ENCODE measurements around the gene MPLKIP.

DNA sequence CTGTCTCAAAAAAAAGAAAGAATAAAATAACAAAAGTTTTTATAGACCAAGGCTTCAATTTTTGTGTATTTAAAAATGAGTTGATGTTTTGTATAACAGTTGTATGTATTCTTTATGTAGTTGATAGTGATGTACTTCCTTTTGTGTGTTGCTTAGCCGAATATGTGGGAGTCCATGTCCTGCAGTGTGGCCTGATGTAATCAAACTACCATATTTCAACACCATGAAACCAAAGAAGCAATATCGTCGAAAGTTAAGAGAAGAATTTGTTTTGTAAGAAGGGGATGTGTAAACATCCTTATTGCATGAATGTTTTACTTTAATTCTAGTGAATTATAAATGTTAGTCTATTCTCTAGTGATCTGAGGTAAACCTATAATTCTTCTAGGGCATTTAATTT lies 56.6 kb downstream of the MPLKIP start:
- TF ChIP-seq, protein P1, sequence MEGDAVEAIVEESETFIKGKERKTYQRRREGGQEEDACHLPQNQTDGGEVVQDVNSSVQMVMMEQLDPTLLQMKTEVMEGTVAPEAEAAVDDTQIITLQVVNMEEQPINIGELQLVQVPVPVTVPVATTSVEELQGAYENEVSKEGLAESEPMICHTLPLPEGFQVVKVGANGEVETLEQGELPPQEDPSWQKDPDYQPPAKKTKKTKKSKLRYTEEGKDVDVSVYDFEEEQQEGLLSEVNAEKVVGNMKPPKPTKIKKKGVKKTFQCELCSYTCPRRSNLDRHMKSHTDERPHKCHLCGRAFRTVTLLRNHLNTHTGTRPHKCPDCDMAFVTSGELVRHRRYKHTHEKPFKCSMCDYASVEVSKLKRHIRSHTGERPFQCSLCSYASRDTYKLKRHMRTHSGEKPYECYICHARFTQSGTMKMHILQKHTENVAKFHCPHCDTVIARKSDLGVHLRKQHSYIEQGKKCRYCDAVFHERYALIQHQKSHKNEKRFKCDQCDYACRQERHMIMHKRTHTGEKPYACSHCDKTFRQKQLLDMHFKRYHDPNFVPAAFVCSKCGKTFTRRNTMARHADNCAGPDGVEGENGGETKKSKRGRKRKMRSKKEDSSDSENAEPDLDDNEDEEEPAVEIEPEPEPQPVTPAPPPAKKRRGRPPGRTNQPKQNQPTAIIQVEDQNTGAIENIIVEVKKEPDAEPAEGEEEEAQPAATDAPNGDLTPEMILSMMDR (IDR thresholded peaks at IDR 0.05), result no peak
- TF ChIP-seq POLR2A (IDR thresholded peaks at IDR 0.05) (no peak), POLR2AphosphoS5 (IDR thresholded peaks at IDR 0.05) (no peak)
